Activated T-cell treated with anti-CD3 and anti-CD28 coated beads, Interleukin-2, amount 50 U/mL, for 4 hours (primary cell): Measurements from ENCODE around the gene SHMT1. TPM values are rescaled to one million over a fixed set of nuclear protein-coding genes. Genes with fewer than 3 reads are reported as not detected.
"Not testable (repeated sequence)": the region's sequence is repeated elsewhere in the genome, so short reads cannot be mapped to it uniquely, and the experiment has no call there.

ENCODE experiments used
- ATAC-seq, 2 donors: fragments of 200-7000 bp; cut with Tn5 transposase; one replicate each; pipeline ENCODE4 v1.10.0; 2021
- DNase-seq: peaks from one replicate; pipeline ENCODE4 v3.0.0-alpha.2; 2020
- H3K27me3 Mint-ChIP-seq: one replicate; pipeline ENCODE4 v1.8.0; 2021; ENCODE audit warnings: low read depth, mixed read lengths
- H3K36me3 Mint-ChIP-seq: one replicate; pipeline ENCODE4 v1.8.0; 2022; ENCODE audit warnings: mixed read lengths; ENCODE audit not compliant: insufficient read depth
- H3K4me1 Mint-ChIP-seq: one replicate; pipeline ENCODE4 v1.8.0; 2021; ENCODE audit warnings: low read depth, mixed read lengths
- H3K4me3 Mint-ChIP-seq: one replicate; pipeline ENCODE4 v1.8.0; 2021; ENCODE audit warnings: mild to moderate bottlenecking, moderate library complexity, mixed read lengths
- H3K9me3 Mint-ChIP-seq: one replicate; pipeline ENCODE4 v1.8.0; 2021; ENCODE audit warnings: mixed read lengths
- total RNA-seq, 3 donors: library from RNA; stranded (reverse); gene quantifications; one replicate each; pipeline ENCODE4 v1.2.1, GENCODE V29; 2021

The SHMT1 gene
- 10 to 100 TPM; 26.5 to 36.9 (median 29.7) TPM for total RNA-seq

DNA sequence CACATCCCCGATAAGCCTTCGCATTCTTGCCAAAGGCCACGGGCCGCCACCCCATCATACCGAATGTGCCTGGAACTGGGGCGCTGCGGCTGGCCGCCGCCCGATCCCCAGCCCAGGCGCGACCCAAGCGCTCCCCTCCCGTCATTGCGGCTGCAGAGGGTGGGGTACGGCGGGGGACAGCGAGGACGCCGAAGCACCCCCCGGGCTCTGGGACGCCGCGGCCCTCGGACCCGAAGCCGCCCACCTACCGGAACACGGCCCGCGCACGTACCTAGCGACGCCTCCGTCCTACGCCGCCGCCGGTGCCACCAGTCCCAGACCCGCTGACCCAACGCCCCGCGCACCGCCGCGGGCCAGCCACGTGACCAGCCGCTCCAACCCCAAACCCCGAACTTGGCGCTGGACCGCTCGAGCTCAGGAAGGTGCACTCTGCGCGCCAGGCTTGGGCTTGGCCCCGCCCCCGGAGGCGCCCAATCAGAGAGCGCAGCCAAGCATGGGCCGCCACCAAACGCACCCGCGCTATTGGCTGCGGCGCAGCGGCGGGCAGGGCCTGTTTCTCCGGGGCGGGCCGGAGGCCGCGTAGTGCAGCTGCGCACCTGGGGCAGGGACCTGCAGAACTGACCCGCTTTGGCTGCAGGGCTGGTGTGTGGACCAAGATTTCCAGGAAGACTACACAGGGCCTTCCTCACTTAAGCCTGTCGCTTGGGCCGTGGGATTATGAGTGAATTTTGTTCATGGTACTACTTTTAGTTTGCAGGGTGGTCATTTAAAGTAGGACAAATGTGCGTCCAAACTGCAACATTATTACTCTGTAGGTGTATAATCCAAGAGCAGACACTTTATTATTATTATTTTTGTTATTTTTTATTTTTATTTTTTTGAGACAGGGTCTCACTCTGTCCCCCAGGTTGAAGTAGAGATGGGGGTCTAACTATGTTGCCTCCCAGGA, at the start of gene SHMT1:
TSS of gene SHMT1 (minus strand) at position 450 of the 949 bp plus-strand sequence. CDS start 7,569 bp downstream, outside the sequence.
- H3K9me3 Mint-ChIP-seq = no peaks in the 10 kb centered on the region
- H3K36me3 Mint-ChIP-seq = no peaks in the 10 kb centered on the region
- H3K4me1 Mint-ChIP-seq = peaks cover 16% of the 10 kb centered on the region
- H3K27me3 Mint-ChIP-seq = no peaks in the 10 kb centered on the region
- ATAC-seq (peak; percentile 100), DNase-seq (peak; percentile 84)
- peak within 1 kb of the TSS; percentile 90 for H3K4me3 Mint-ChIP-seq

DNA sequence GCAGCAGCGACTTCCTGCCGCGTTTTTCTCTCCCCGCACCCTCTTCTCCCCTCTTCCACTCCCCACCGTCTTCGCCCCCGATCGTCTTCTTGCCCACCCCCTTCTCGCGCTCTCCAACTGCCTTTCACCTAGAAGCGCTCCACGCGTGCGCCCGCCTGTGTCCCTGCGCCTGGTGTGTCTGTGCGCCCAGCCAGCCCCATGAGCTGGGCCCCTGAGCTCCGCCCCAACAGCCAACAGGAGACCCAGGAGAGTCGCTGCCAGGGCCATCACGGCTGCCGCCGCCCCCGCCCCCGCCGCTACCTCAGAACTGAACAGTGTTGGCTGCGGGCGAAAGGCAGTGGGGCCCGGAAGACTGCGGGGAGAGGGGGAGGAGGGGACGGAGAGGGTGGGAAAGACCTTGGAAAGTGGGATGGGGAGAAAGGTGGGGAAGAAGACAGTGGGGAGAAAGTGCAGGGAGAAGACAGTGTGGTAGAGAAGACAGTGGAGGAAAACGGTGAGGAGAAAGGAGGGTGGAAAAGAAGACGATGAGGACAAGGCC, 48.7 kb upstream of the SHMT1 start:
- H3K4me1 Mint-ChIP-seq = peaks cover 21% of the 10 kb centered on the region
- H3K4me3 Mint-ChIP-seq, DNase-seq, H3K36me3 Mint-ChIP-seq, H3K27me3 Mint-ChIP-seq, H3K9me3 Mint-ChIP-seq: not testable (repeated sequence)
- peak; percentile 98 to 99 for ATAC-seq

DNA sequence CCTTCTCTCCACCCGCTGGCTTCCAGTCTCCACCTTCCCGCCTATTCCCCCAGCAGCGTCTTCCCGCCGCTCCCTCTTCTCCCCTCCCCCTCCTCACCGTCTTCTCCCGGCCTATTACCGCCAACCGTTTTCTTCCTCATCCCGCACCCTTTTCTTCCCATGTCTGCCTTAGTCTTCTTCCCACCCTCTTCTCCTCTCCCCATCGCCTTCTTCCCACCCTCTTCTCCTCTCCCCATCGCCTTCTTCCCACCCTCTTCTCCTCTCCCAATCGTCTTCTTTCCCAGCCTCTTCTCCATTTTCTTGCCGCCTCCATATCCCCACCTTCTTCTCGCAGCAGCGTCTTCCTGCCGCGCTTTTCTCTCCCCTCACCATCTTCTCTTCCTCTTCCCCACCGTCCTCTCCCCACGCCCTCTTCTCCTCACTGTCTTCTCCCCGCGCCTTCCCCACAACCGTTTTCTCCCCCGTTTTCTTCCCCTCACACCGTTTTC, 48.1 kb upstream of the SHMT1 start:
- DNase-seq = peak; percentile 15
- H3K36me3 Mint-ChIP-seq, H3K27me3 Mint-ChIP-seq, H3K9me3 Mint-ChIP-seq: not testable (repeated sequence)
- peaks cover 21% of the 10 kb centered on the region for H3K4me1 Mint-ChIP-seq
- peak; percentile 53 to 70 for ATAC-seq
- peak overlapping the region; percentile 94 for H3K4me3 Mint-ChIP-seq

DNA sequence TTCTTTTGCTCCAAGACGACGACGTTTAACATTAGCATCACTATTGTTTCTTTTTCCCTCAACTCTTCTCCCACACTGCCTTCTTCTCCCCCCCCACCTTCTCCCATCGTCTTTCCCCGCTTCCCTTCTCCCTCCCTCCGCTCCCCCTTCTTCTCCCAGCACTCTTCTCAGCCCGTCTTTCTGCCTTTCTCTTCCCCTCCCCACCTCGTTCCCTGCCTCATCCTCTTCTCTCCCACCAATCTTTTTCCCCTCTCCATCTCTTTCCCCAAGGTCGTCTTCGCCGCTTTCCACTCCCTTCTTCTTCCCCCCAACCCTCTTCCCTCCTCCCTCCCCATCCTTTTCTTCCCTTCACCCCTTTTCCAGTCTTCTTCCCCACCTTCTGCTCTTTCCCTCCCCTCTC, 47.4 kb upstream of the SHMT1 start:
- not testable (repeated sequence) for ATAC-seq, DNase-seq, H3K9me3 Mint-ChIP-seq, H3K36me3 Mint-ChIP-seq, H3K27me3 Mint-ChIP-seq
- peak overlapping the region; percentile 94 for H3K4me3 Mint-ChIP-seq
- H3K4me1 Mint-ChIP-seq = peaks cover 21% of the 10 kb centered on the region

DNA sequence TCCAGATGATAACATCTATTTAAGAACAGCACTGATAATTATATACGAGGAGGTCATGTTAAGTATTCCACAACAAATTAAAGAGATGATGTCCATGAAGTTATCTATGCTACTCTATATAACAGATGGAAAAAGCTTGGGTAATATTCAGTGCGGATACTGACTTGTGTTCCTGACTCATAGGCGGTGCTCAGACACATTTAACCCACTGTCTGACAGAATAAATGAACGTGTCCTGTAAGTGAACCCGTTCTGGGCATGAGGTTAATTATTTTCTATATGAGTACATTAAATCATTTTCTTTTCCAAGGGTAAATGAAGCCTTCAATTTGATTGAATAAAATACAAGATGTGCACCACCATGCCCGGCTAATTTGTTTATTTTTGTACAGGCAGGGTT, 46.0 kb upstream of the SHMT1 start:
- DNase-seq, H3K4me3 Mint-ChIP-seq, ATAC-seq, H3K9me3 Mint-ChIP-seq, H3K36me3 Mint-ChIP-seq, H3K27me3 Mint-ChIP-seq: not testable (repeated sequence)
- peaks cover 21% of the 10 kb centered on the region for H3K4me1 Mint-ChIP-seq

DNA sequence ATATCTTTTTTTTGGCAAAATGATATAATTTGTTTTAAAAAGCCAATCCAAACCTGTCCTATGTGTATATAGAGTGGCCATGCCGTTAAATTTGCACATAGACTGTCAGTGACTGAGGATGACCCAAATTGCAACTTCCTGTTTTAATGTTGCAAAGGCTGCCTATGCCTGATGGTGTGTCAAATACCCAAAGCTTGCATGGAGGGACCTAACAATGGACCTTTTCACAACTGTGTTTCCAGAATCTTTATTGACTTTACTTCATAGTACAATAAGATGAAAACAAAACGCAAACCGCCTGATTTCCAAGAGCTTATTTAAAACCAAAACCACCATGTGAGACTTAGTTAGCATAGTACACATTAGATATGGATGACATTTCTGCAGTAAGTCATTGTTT, 45.6 kb upstream of the SHMT1 start:
- H3K4me3 Mint-ChIP-seq, H3K27me3 Mint-ChIP-seq, H3K9me3 Mint-ChIP-seq, DNase-seq, ATAC-seq, H3K36me3 Mint-ChIP-seq: not testable (repeated sequence)
- peaks cover 21% of the 10 kb centered on the region for H3K4me1 Mint-ChIP-seq

DNA sequence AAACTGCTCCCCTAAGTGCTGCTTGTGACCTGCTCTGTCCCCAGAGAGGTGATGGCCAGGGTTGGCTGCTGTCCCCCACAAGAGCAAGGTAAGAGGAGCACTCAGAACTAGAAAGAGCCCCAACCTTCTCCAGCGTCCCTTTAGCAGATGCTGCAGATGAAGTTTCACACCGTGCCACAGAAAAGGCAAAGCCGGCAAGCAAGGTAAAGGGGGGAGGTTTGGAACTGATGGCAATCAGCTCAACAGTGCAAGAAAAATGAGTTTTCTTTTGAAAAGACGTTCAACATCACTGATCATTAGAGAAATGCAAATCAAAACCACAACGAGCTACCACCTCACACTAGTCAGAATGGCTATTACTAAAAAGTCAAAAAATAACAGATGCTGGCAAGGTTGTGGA, 40.3 kb upstream of the SHMT1 start:
- ATAC-seq, DNase-seq, H3K4me1 Mint-ChIP-seq, H3K27me3 Mint-ChIP-seq, H3K9me3 Mint-ChIP-seq, H3K36me3 Mint-ChIP-seq, H3K4me3 Mint-ChIP-seq: not testable (repeated sequence)

DNA sequence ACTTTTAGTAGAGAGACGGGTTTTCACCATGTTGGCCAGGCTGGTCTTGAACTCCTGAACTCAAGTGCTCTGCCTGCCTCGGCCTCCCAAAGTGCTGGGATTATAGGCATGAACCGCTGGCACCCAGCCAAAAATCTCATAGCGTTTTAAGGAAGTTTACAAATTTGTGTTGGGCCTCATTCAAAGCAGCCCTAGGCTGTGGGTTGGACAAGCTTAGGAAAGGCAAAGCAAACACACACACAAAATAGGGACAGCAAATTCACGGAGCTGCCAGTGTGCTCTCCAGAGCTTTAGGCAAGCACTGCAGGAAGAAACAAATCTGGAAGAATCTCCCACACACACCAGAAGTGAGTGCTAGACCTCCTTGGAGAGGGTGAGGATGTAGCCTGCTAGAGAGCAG, 39.8 kb upstream of the SHMT1 start:
- not testable (repeated sequence) for ATAC-seq, H3K9me3 Mint-ChIP-seq, H3K4me1 Mint-ChIP-seq, H3K27me3 Mint-ChIP-seq, H3K4me3 Mint-ChIP-seq, H3K36me3 Mint-ChIP-seq, DNase-seq

DNA sequence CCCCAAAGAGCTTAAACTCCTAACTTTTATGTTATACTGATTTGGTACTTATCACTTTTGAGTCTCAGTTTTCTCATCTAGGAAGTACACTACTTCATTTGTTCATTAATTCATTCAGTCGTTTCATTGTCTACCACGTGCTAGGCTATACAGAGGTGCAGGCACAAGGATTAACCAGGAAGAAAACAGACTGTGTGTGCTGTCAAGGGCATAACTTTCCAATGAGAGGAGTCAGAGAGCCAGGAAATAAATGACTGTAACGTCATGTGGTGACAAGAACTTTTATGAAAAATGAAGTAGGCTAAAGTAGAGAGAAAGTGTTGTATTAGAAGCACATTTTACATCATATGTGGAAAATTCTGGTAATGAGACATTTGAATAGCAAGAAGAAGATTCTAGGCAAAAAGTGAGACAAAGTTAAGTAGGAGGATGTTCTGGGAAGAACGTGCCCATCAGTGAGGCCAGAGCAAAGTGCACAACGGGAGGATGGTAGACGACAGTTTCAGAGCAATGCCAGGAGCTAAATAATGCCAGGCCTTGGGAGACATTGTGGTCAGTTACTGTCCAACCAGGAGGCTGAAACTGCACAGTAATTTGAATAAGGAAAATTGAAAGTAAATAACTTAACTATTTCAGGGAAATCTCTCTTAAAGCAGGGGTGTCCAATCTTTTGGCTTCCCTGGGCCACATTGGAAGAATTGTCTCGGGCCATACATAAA, 38.7 kb upstream of the SHMT1 start:
- not testable (repeated sequence) for ATAC-seq, H3K36me3 Mint-ChIP-seq, DNase-seq, H3K9me3 Mint-ChIP-seq, H3K27me3 Mint-ChIP-seq, H3K4me1 Mint-ChIP-seq, H3K4me3 Mint-ChIP-seq

DNA sequence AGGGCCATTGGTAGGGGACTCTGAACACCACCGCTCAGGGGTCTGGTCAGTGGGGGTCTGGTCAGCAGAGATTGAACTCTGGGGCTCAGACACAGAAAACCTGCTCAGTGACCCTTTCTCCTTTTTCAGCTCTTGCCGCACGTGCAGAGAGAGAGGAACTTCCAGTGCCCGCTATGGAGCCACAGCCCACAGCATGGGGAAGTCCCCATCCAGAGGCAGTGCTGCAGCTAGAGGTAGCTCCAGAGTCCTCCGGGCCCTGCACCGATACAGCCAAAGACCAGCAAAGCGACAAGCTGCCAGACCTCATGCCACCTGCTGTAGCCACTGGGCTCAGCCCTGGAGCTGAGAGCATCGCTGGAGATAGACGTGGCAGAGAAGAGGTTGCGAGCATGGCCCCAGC, 25.4 kb upstream of the SHMT1 start:
- not testable (repeated sequence) for H3K4me1 Mint-ChIP-seq, H3K4me3 Mint-ChIP-seq, H3K27me3 Mint-ChIP-seq, H3K36me3 Mint-ChIP-seq, H3K9me3 Mint-ChIP-seq, DNase-seq
- ATAC-seq = peak; percentile 38 to 55

DNA sequence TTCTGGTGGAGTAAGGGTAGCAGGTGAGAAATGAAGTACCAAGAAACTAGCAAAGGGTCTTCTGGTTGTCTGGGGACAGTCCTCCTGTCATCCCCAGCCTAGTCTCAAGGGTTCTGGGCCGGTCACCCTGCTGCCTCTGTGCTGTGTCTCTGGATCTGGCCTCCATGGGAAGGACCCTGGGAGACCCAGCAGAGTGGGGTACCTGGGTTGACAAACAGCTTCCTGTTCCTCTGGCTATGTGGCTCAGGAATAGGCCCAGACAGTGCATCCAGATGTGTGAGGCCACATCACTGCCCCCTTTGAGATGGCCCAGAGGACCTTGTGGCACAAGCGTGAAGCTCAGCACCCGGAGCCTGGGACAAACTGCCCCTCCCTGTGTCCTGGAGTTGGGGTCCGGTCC, 24.9 kb upstream of the SHMT1 start:
- not testable (repeated sequence) for H3K4me1 Mint-ChIP-seq, H3K36me3 Mint-ChIP-seq, DNase-seq

DNA sequence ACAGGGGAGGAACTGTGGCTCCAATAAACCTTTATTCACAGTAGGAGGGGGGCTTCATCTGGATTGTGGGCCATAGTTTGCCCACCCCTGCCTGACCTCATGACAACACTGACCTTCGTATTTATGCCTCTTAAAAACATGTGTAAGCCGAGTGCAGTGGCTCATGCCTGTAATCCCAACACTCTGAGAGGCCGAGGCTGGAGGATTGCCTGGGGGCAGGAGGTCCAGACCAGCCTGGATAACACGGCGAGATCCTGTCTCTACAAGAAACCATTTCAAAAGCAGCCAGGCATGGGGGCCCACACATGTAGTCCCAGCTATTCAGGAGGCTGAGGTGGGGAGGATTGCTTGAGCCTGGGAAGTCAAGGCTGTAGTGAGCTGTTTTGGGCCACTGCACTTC, 24.2 kb upstream of the SHMT1 start:
- H3K9me3 Mint-ChIP-seq, H3K27me3 Mint-ChIP-seq, H3K4me1 Mint-ChIP-seq, DNase-seq, ATAC-seq, H3K4me3 Mint-ChIP-seq, H3K36me3 Mint-ChIP-seq: not testable (repeated sequence)

More for the DNA sequence above, 24.9 kb upstream of the SHMT1 start:
- H3K27me3 Mint-ChIP-seq, H3K4me3 Mint-ChIP-seq, H3K9me3 Mint-ChIP-seq, ATAC-seq: not testable (repeated sequence)

DNA sequence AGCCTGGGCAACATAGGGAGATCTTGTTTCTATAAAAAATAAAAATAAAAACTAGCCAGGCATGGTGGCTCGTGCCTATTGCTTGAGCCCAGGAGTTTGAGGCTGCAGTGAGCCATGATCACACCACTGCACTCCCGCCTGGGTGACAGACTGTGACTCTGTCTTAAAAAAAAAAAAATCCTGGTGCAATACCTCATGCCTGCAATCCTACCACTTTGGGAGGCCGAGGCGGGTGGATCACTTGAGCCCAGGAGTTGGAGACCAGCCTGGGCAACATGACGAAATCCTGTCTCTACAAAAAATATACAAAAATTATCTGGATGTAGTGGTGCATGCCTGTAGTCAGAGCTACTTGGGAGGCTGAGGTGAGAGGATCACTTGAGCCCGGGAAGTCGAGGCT, 20.9 kb upstream of the SHMT1 start:
- peaks cover 11% of the 10 kb centered on the region for H3K27me3 Mint-ChIP-seq
- H3K4me3 Mint-ChIP-seq, ATAC-seq, H3K9me3 Mint-ChIP-seq, H3K4me1 Mint-ChIP-seq, DNase-seq, H3K36me3 Mint-ChIP-seq: not testable (repeated sequence)

DNA sequence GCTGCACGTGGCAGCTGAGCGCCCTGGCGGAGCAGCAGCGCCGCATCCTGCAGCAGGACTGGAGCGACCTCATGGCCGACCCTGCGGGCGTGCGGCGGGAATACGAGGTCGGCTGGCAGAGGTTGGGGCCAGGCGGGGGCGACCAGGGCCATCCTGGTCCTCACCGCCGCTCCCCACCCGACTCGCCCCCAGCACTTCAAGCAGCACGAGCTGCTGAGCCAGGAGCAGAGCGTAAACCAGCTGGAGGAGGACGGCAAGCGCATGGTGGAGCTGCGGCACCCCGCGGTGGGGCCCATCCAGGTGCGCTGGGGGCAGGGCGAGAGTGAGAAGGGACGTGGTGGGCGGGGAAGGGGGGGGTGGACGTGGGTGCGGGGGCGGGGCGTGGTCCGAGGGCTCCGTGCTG, 19.7 kb upstream of the SHMT1 start:
- not testable (repeated sequence) for H3K4me3 Mint-ChIP-seq, H3K9me3 Mint-ChIP-seq, H3K4me1 Mint-ChIP-seq, DNase-seq, H3K36me3 Mint-ChIP-seq
- peak; percentile 59 to 74 for ATAC-seq
- H3K27me3 Mint-ChIP-seq = peaks cover 11% of the 10 kb centered on the region
